Measurements from ENCODE around the gene NCL. TPM values are rescaled to one million over a fixed set of nuclear protein-coding genes. Genes with fewer than 3 reads are reported as not detected.

The NCL gene
- total RNA-seq, 1 donor from 2014 or later, result 603 TPM

- no peak overlapping the region for H3K4me2 ChIP-seq (ENCODE audit: low read length)
- H3K4me1 ChIP-seq (ENCODE audit: insufficient read depth, low read length), result no peaks in the 10 kb centered on the region
- Mint-ChIP-seq H3K36me3 (ENCODE audit: low read depth, unreplicated experiment) (no peaks in the 10 kb centered on the region), H3K4me3 (ENCODE audit: unreplicated experiment) (no peak overlapping the region), H3K4me1 (ENCODE audit: low read depth, unreplicated experiment) (peaks cover 2% of the 10 kb centered on the region), H3K27ac (ENCODE audit: unreplicated experiment) (no peak overlapping the region), H3K27me3 (ENCODE audit: low read depth, unreplicated experiment) (peaks cover 10% of the 10 kb centered on the region), H3K9me3 (ENCODE audit: unreplicated experiment) (peaks cover 6% of the 10 kb centered on the region)
- H3K9ac ChIP-seq (ENCODE audit: low read length), result no peak overlapping the region
- no peaks in the 10 kb centered on the region for H4K20me1 ChIP-seq (ENCODE audit: insufficient read depth, low read length)
- FAIRE-seq (no peak), DNase-seq (ENCODE audit: low read depth) (no peak)
- no peak overlapping the region for H3K4me3 ChIP-seq (ENCODE audit: insufficient read depth, low read depth, low read length)
- no peaks in the 10 kb centered on the region for H3K9me3 ChIP-seq (ENCODE audit: insufficient read depth, low read depth, low read length)
- no peak overlapping the region for H2AFZ ChIP-seq (ENCODE audit: low read depth, low read length)
- no peaks in the 10 kb centered on the region for H3K27me3 ChIP-seq (ENCODE audit: insufficient read depth, low read length)
- H3K36me3 ChIP-seq (ENCODE audit: insufficient read depth, low read length), result no peaks in the 10 kb centered on the region
- H3K27ac ChIP-seq (ENCODE audit: low read depth, low read length), result no peak overlapping the region
- no peaks in the 10 kb centered on the region for H3K79me2 ChIP-seq (ENCODE audit: insufficient read depth, low read length)
- TF ChIP-seq EZH2 (IDR thresholded peaks at IDR 0.05; ENCODE audit: insufficient read depth, low read length) (no peak), CTCF (IDR thresholded peaks at IDR 0.05; ENCODE audit: insufficient read depth, low read depth, low read length) (no peak)
Observed at GRCh38 chr2:231425811-231426703, 38.2 kb downstream of the NCL start.

- Histone ChIP-seq H3K4me3 (ENCODE audit: insufficient read depth, low read depth, low read length) (no peak overlapping the region), H3K9ac (ENCODE audit: low read length) (no peak overlapping the region), H3K9me3 (ENCODE audit: insufficient read depth, low read depth, low read length) (no peaks in the 10 kb centered on the region), H2AFZ (ENCODE audit: low read depth, low read length) (no peak overlapping the region), H3K4me2 (ENCODE audit: low read length) (no peak overlapping the region), H3K4me1 (ENCODE audit: insufficient read depth, low read length) (no peaks in the 10 kb centered on the region), H3K27ac (ENCODE audit: low read depth, low read length) (no peak overlapping the region), H3K36me3 (ENCODE audit: insufficient read depth, low read length) (no peaks in the 10 kb centered on the region), H3K79me2 (ENCODE audit: insufficient read depth, low read length) (no peaks in the 10 kb centered on the region), H3K27me3 (ENCODE audit: insufficient read depth, low read length) (no peaks in the 10 kb centered on the region), H4K20me1 (ENCODE audit: insufficient read depth, low read length) (no peaks in the 10 kb centered on the region)
- no peak for FAIRE-seq
- Mint-ChIP-seq H3K9me3 (ENCODE audit: unreplicated experiment) (peaks cover 5% of the 10 kb centered on the region), H3K27ac (ENCODE audit: unreplicated experiment) (no peak overlapping the region), H3K4me1 (ENCODE audit: low read depth, unreplicated experiment) (peaks cover 2% of the 10 kb centered on the region), H3K36me3 (ENCODE audit: low read depth, unreplicated experiment) (no peaks in the 10 kb centered on the region), H3K27me3 (ENCODE audit: low read depth, unreplicated experiment) (peaks cover 11% of the 10 kb centered on the region), H3K4me3 (ENCODE audit: unreplicated experiment) (no peak overlapping the region)
- TF ChIP-seq CTCF (IDR thresholded peaks at IDR 0.05; ENCODE audit: insufficient read depth, low read depth, low read length), result no peak
- no peak for TF ChIP-seq EZH2 (IDR thresholded peaks at IDR 0.05; ENCODE audit: insufficient read depth, low read length)
- DNase-seq (ENCODE audit: low read depth), result no peak
Observed at GRCh38 chr2:231425291-231425810, 38.9 kb downstream of the NCL start.

- TF ChIP-seq EZH2 (IDR thresholded peaks at IDR 0.05; ENCODE audit: insufficient read depth, low read length) (no peak), CTCF (IDR thresholded peaks at IDR 0.05; ENCODE audit: insufficient read depth, low read depth, low read length) (no peak)
- no peaks in the 10 kb centered on the region for H4K20me1 ChIP-seq (ENCODE audit: insufficient read depth, low read length)
- H3K27ac ChIP-seq (ENCODE audit: low read depth, low read length), result no peak overlapping the region
- no peak for FAIRE-seq
- DNase-seq (ENCODE audit: low read depth), result no peak
- H2AFZ ChIP-seq (ENCODE audit: low read depth, low read length), result no peak overlapping the region
- no peaks in the 10 kb centered on the region for H3K4me1 ChIP-seq (ENCODE audit: insufficient read depth, low read length)
- H3K79me2 ChIP-seq (ENCODE audit: insufficient read depth, low read length), result no peaks in the 10 kb centered on the region
- H3K4me3 Mint-ChIP-seq (ENCODE audit: unreplicated experiment), result no peak overlapping the region
- H3K36me3 ChIP-seq (ENCODE audit: insufficient read depth, low read length), result no peaks in the 10 kb centered on the region
- no peaks in the 10 kb centered on the region for H3K36me3 Mint-ChIP-seq (ENCODE audit: low read depth, unreplicated experiment)
- H3K9ac ChIP-seq (ENCODE audit: low read length), result no peak overlapping the region
- H3K4me2 ChIP-seq (ENCODE audit: low read length), result no peak overlapping the region
- peaks cover 12% of the 10 kb centered on the region for H3K27me3 Mint-ChIP-seq (ENCODE audit: low read depth, unreplicated experiment)
- H3K9me3 Mint-ChIP-seq (ENCODE audit: unreplicated experiment), result peaks cover 2% of the 10 kb centered on the region
- H3K4me1 Mint-ChIP-seq (ENCODE audit: low read depth, unreplicated experiment), result peaks cover 2% of the 10 kb centered on the region
- no peak overlapping the region for H3K4me3 ChIP-seq (ENCODE audit: insufficient read depth, low read depth, low read length)
- no peaks in the 10 kb centered on the region for H3K27me3 ChIP-seq (ENCODE audit: insufficient read depth, low read length)
- H3K9me3 ChIP-seq (ENCODE audit: insufficient read depth, low read depth, low read length), result no peaks in the 10 kb centered on the region
- H3K27ac Mint-ChIP-seq (ENCODE audit: unreplicated experiment), result no peak overlapping the region
Observed at GRCh38 chr2:231423176-231423575, 41.1 kb downstream of the NCL start.

All from astrocyte (in vitro differentiated cells and primary cell).